ENCODE data around the gene PTH2.
A peak's percentile ranks its signal among the peaks of the same experiment; 100 is the strongest.

Gene PTH2, protein sequence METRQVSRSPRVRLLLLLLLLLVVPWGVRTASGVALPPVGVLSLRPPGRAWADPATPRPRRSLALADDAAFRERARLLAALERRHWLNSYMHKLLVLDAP

DNA sequence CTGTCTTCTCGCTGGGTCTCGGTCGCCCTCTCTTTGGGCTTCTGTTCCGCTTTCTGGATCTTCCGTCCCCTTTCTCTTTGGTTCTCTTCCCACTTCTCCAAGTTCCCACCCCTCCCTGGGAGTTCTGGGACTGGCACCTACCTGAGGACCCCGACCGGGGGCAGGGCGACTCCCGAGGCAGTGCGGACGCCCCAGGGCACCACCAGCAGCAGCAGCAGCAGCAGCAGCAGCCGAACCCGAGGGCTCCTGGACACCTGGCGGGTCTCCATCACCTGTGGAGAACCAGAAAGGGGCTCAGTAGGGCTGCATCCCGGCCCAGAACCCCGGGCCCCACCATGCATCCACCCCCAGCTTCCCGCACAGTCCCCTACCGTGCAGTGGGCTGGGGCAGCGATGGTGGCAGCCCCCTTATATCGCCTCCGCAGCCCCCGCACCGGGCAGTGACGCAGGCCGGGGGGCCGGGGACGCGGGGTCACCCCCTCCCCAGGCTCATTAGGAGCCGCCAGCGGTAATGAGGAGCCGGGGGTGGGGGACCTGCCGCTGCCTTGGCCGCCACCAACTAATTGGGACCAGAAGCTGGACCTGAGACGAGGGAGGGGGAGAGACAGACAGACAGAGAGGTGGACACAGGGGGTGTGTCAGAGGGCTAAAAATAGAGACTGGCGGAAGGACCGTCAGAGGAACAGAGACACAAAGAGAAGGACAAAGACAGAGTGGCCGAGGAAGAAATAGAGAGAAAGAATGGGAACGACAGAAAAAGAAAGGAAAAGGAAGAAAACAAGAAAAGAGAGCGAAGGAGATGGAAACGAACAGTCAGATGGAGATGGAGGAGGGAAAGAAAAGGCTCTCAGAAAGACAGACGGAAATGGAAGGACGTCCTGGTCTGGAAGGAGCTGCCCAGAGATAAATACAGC is at the start of gene PTH2:
Gene PTH2, minus strand, starts transcription at position 371 of the 914 bp plus-strand sequence. Its CDS starts 102 bp downstream, at position 269.
- TF ChIP-seq, protein P1, sequence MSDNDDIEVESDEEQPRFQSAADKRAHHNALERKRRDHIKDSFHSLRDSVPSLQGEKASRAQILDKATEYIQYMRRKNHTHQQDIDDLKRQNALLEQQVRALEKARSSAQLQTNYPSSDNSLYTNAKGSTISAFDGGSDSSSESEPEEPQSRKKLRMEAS (IDR thresholded peaks at IDR 0.05; ENCODE audit: low read depth, low read length): no peak
- TF ChIP-seq MYC (IDR thresholded peaks at IDR 0.05; ENCODE audit: low read depth, low read length) (no peak), POLR2A (IDR thresholded peaks at IDR 0.05; ENCODE audit: extremely low read depth, insufficient read length) (no peak)
- TF ChIP-seq, protein P2, sequence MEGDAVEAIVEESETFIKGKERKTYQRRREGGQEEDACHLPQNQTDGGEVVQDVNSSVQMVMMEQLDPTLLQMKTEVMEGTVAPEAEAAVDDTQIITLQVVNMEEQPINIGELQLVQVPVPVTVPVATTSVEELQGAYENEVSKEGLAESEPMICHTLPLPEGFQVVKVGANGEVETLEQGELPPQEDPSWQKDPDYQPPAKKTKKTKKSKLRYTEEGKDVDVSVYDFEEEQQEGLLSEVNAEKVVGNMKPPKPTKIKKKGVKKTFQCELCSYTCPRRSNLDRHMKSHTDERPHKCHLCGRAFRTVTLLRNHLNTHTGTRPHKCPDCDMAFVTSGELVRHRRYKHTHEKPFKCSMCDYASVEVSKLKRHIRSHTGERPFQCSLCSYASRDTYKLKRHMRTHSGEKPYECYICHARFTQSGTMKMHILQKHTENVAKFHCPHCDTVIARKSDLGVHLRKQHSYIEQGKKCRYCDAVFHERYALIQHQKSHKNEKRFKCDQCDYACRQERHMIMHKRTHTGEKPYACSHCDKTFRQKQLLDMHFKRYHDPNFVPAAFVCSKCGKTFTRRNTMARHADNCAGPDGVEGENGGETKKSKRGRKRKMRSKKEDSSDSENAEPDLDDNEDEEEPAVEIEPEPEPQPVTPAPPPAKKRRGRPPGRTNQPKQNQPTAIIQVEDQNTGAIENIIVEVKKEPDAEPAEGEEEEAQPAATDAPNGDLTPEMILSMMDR (IDR thresholded peaks at IDR 0.05; ENCODE audit: low read depth, low read length): no peak
- no peak within 1 kb of the TSS for H3K4me3 ChIP-seq (ENCODE audit: low read depth, low read length)
- DNase-seq (ENCODE audit: low read depth): no peak

DNA sequence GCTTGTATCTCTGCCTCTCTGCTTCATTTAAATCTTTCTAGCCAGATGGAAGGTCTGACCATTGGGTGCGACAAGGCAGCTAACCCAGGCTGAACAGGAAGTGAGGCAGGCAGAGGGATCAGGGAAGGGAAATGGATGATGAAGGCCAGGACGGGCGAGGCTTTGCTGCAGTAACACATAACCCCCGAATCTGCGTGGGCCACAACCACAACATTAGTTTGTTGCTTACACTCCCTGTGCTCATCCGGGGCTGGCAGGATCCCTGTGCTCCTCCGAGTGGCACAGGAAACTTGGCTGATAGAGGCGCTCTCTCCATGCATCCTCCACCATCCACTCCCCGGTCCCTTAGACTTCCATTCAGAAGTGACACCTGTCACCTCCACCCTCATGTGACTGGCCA is 49.7 kb upstream of the PTH2 start:
- DNase-seq (ENCODE audit: low read depth): no peak
- TF ChIP-seq, protein P2 (IDR thresholded peaks at IDR 0.05; ENCODE audit: low read depth, low read length): no peak
- no peak for TF ChIP-seq POLR2A (IDR thresholded peaks at IDR 0.05; ENCODE audit: extremely low read depth, insufficient read length)
- no peak for TF ChIP-seq MYC (IDR thresholded peaks at IDR 0.05; ENCODE audit: low read depth, low read length)
- TF ChIP-seq, protein P1 (IDR thresholded peaks at IDR 0.05; ENCODE audit: low read depth, low read length): no peak
- no peak overlapping the region for H3K4me3 ChIP-seq (ENCODE audit: low read depth, low read length)

DNA sequence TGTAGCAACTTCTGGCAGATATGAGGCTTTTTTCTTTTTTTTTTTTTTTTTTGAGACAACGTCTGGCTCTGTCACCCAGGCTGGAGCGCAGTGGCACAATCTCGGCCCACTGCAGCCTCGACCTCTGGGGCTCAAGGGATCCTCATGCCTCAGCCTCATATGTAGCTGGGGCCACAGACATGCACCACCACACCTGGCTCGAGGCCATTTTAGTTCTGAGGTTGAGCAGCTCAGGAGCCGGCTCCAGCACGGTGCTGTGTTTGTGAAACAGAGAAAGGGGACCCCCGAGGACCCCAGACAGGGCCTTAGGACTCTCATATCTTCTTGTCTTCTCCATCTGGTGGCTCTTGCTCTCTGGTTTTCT is 47.4 kb upstream of the PTH2 start:
- no peak for TF ChIP-seq POLR2A (IDR thresholded peaks at IDR 0.05; ENCODE audit: extremely low read depth, insufficient read length)
- TF ChIP-seq, protein P1 (IDR thresholded peaks at IDR 0.05; ENCODE audit: low read depth, low read length): no peak
- no peak for TF ChIP-seq MYC (IDR thresholded peaks at IDR 0.05; ENCODE audit: low read depth, low read length)
- TF ChIP-seq, protein P2 (IDR thresholded peaks at IDR 0.05; ENCODE audit: low read depth, low read length): no peak
- DNase-seq (ENCODE audit: low read depth): no peak
- H3K4me3 ChIP-seq (ENCODE audit: low read depth, low read length): no peak overlapping the region

DNA sequence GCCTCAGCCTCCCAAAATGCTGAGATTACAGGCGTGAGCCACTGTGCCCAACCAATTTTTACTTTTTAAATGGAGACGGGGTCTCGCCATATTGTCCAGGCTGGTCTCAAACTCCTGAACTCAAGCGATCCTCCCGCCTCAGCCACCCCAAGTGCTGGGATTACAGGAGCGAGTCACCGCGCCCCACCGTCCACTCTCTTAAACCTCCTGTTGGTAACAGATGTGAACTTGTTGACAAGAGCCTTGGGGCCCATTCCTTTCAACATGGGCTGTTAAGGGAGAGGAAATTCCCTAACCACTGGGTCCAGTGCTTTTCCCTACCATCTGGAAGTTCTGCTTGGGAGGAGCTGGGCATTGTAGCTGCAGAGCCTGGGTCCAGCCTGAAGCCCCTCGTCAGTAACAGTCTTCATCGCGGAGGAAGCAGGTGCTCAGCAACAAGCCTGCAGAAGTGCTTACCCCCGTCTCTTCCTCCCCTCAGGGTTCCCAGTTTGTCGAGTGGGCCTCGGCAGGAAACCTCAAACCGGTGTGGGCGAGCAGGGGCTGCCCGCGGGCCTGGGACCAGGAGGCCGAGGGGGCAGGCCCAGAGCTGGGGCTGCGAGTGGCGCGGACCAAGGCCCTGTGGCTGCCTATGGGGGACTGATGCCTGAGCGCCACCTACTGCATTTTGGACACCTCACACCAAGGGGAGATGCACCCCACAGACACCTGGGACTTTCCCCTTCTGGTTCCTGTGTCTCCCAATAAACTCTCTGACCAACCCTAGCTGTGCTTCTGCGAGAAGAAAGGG is 46.8 kb upstream of the PTH2 start:
- TF ChIP-seq, protein P2 (IDR thresholded peaks at IDR 0.05; ENCODE audit: low read depth, low read length): peak; percentile 59
- TF ChIP-seq, protein P1 (IDR thresholded peaks at IDR 0.05; ENCODE audit: low read depth, low read length): no peak
- peak; percentile 89 for DNase-seq (ENCODE audit: low read depth)
- no peak overlapping the region for H3K4me3 ChIP-seq (ENCODE audit: low read depth, low read length)

DNA sequence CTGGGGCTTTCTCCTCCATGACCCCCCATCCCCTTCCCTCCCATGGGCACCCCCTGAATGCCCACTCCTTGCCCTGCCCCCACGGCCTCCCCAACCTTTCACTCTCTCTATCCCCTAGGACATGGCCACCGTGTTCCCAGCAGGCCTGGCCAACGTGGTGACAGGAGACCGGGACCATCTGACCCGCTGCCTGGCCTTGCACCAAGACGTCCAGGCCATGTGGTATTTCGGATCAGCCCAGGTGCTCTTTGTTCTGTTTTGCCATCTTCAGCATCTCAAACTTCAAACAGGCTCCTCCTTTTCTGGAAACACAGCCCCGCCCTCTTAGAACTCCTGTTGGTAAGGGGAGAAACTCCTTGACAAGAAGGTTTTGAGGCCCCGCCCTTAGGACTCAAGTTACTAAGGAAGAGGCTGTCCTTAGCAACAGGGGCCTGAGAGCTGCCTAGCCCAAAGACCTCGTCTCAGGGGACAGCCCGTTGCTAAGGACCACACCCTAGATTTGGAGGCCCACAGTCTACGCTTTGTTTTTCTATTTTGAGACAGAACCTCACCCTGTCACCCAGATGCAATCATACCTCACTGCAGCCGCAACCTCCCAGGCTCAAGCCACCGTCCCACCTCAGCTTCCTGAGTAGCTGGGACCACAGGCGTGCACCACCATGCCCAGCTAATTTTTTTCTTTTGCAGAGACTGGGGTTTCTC is 45.7 kb upstream of the PTH2 start:
- H3K4me3 ChIP-seq (ENCODE audit: low read depth, low read length): no peak overlapping the region
- peak; percentile 93 for DNase-seq (ENCODE audit: low read depth)

More for the DNA sequence above, 45.7 kb upstream of the PTH2 start:
- TF ChIP-seq, protein P1 (IDR thresholded peaks at IDR 0.05; ENCODE audit: low read depth, low read length): no peak
- TF ChIP-seq MYC (IDR thresholded peaks at IDR 0.05; ENCODE audit: low read depth, low read length) (no peak), POLR2A (IDR thresholded peaks at IDR 0.05; ENCODE audit: extremely low read depth, insufficient read length) (no peak)
- TF ChIP-seq, protein P2 (IDR thresholded peaks at IDR 0.05; ENCODE audit: low read depth, low read length): no peak
